CD4-positive, alpha-beta T cell (primary cell): ENCODE measurements around the gene MTARC1. TPM values are rescaled to one million over a fixed set of nuclear protein-coding genes. Genes with fewer than 3 reads are reported as not detected.

Experiments used
- ATAC-seq: fragments of 200-7000 bp; cut with Tn5 transposase; one replicate; pipeline ENCODE4 v1.10.0; 2022; ENCODE audit warnings: mild to moderate bottlenecking; ENCODE audit not compliant: poor library complexity
- CTCF ChIA-PET: fragments of 350-600 bp; sonication (Branson Sonifier 250); formaldehyde crosslinking; loops from one replicate; lab custom pipeline; 2021; ENCODE audit warnings: antibody characterized with exemption, inconsistent platforms; lab: Charles Lee
- POLR2A ChIA-PET: fragments of 350-600 bp; sonication (Branson Sonifier 250); formaldehyde crosslinking; loops from one replicate; lab custom pipeline; 2021; ENCODE audit warnings: antibody characterized with exemption, inconsistent platforms; lab: Charles Lee
- DNase-seq, 14 experiments: peaks; one replicate each; pipeline ENCODE4 v3.0.0-alpha.2; 2013 to 2020; ENCODE audit warnings: mixed read lengths in 2 of 14
- H3K27ac ChIP-seq, 2 donors: one replicate each; pipeline versions ENCODE4 v1.5.1 to v1.7.0; 2013; ENCODE audit warnings: low read length in 2 of 2, low read depth in 1 of 2, mild to moderate bottlenecking in 1 of 2
- H3K27me3 ChIP-seq, 2 experiments: 1 replicate in 1 of 2; 2 replicates in 1 of 2; pipeline versions ENCODE4 v1.6.1 to v1.7.0; 2013; ENCODE audit warnings: low read length in 2 of 2, control low read depth in 1 of 2, mild to moderate bottlenecking in 1 of 2, moderate library complexity in 1 of 2; ENCODE audit not compliant: insufficient read depth in 2 of 2, control insufficient read depth in 1 of 2
- H3K36me3 ChIP-seq: one replicate; pipeline ENCODE4 v1.6.1; 2013; ENCODE audit warnings: low read length, control low read depth; ENCODE audit not compliant: insufficient read depth
- H3K4me1 ChIP-seq: one replicate; pipeline ENCODE4 v1.6.1; 2013; ENCODE audit warnings: low read length, control low read depth; ENCODE audit not compliant: insufficient read depth
- H3K4me3 ChIP-seq: one replicate; pipeline ENCODE4 v1.5.1; 2013; ENCODE audit warnings: mild to moderate bottlenecking, low read length, moderate library complexity
- H3K9me3 ChIP-seq, 2 experiments: 1 replicate in 1 of 2; 2 replicates in 1 of 2; pipeline versions ENCODE4 v1.6.1 to v1.7.0; 2013; ENCODE audit warnings: low read length in 2 of 2, mild to moderate bottlenecking in 2 of 2, control low read depth in 1 of 2, moderate library complexity in 1 of 2; ENCODE audit not compliant: control insufficient read depth in 1 of 2, insufficient read depth in 1 of 2
- H3K27ac Mint-ChIP-seq: one replicate; pipeline ENCODE4 v1.8.0; 2020; ENCODE audit warnings: mixed read lengths
- H3K27me3 Mint-ChIP-seq: one replicate; pipeline ENCODE4 v1.8.0; 2021; ENCODE audit warnings: mixed read lengths
- H3K36me3 Mint-ChIP-seq: one replicate; pipeline ENCODE4 v1.8.0; 2021; ENCODE audit warnings: low read depth, mixed read lengths
- H3K4me1 Mint-ChIP-seq: one replicate; pipeline ENCODE4 v1.8.0; 2021; ENCODE audit warnings: low read depth, mixed read lengths
- H3K4me3 Mint-ChIP-seq: one replicate; pipeline ENCODE4 v1.8.0; 2020; ENCODE audit warnings: mild to moderate bottlenecking, mixed read lengths
- H3K9me3 Mint-ChIP-seq: one replicate; pipeline ENCODE4 v1.8.0; 2020; ENCODE audit warnings: mixed read lengths
- intact Hi-C, 2 experiments: fragments of 100-400 bp; cut with DNase I in 1 of 2; cut with micrococcal nuclease in 1 of 2; formaldehyde crosslinking; loops; one replicate each; pipeline versions ENCODE4 v1.15.1 to v1.9.0; 2023 to 2025; cut with DNase I, micrococcal nuclease
- total RNA-seq, 174 experiments: library from RNA in 2 of 174; stranded (reverse) in 2 of 174; gene quantifications; one replicate each; pipeline ENCODE4 v1.2.3 and lab custom pipeline; 2021 to 2026
- TF ChIP-seq, protein P1 (sequence below): fragments of 200-600 bp; IDR thresholded peaks from one replicate; pipeline ENCODE4 v1.8.0; 2022; ENCODE audit warnings: antibody characterized with exemption, mild to moderate bottlenecking

The MTARC1 gene
- total RNA-seq, 2 experiments from 2014 or later, result not detected

DNA sequence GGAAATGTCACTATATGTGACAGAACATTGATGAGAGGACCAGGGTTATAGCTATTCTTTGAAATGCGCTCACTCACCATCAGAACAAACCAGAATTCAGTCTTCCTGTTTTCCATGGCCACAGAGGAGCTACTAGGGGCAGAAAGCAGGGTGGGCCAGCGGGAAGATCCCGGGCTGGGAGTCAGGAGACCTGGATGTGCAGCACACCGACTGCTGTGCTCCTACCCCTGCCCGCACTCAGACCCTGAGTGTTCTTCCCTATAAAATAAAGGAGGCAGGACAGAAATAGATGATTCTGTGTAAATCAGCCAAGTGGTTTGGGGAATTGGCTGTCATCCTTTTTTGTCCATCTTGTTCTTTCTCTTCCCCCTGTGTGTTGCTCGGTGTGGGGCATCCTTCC, 21.0 kb downstream of the MTARC1 start:
- Mint-ChIP-seq H3K4me1 (peaks cover 10% of the 10 kb centered on the region), H3K27me3 (peaks cover 50% of the 10 kb centered on the region), H3K9me3 (no peaks in the 10 kb centered on the region), H3K4me3 (no peak overlapping the region), H3K36me3 (no peaks in the 10 kb centered on the region), H3K27ac (no peak overlapping the region)
- peaks cover 6% of the 10 kb centered on the region for H3K4me1 ChIP-seq
- intact Hi-C loops, result loop anchor here in 1 of 2 experiments (10.0 kb wide), 1 partner anchor 397 kb away; no protein-coding TSS in a partner anchor
- TF ChIP-seq, protein P1, sequence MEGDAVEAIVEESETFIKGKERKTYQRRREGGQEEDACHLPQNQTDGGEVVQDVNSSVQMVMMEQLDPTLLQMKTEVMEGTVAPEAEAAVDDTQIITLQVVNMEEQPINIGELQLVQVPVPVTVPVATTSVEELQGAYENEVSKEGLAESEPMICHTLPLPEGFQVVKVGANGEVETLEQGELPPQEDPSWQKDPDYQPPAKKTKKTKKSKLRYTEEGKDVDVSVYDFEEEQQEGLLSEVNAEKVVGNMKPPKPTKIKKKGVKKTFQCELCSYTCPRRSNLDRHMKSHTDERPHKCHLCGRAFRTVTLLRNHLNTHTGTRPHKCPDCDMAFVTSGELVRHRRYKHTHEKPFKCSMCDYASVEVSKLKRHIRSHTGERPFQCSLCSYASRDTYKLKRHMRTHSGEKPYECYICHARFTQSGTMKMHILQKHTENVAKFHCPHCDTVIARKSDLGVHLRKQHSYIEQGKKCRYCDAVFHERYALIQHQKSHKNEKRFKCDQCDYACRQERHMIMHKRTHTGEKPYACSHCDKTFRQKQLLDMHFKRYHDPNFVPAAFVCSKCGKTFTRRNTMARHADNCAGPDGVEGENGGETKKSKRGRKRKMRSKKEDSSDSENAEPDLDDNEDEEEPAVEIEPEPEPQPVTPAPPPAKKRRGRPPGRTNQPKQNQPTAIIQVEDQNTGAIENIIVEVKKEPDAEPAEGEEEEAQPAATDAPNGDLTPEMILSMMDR, result no peak
- H3K27me3 ChIP-seq, result peaks cover 0 to 6% of the 10 kb centered on the region in 2 experiments
- ChIA-PET CTCF (no interaction called here), POLR2A (no interaction called here)
- H3K9me3 ChIP-seq, result no peaks in the 10 kb centered on the region
- no peaks in the 10 kb centered on the region for H3K36me3 ChIP-seq
- ATAC-seq (no peak), DNase-seq (no peak)
- H3K4me3 ChIP-seq, result no peak overlapping the region
- no peak overlapping the region for H3K27ac ChIP-seq

DNA sequence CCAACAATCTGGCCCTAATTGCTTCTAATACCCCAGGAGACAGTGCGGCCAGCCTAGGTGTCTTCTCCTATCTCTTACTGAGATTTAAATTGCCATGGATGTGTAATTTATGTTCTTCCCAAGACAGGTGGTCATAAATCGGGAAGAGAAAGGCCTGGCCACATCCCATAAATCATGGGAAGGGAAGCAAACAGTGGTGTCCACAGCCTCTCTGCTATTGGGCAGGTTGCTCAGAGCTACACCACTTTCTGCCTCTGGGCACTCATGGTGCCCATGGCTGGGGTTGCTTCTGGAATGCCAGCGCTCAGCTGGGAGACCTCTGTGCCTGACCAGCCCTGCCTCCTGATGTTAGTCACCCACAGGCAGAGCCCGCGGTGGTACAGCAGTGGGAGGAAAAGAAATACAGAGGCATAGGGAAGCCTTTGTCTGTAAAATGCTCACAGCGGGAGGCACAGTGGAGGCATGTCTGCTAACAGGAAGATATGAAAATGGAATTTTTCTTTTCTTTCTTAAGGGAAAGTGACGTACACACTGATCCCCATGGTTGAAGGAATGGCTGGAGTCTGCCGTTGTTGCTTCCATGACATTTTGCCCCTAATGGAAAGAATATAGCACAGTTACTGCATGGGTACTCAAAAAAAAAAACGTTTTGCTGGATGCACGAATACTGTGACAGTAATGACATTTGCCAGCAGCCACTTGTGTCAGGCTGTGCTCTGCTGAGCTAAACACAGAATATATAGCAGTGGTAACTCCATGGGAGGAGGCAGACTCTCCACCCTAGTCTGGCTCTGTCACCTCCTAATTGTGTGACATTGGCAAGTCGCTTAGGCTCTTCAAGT, 21.9 kb downstream of the MTARC1 start:
- Mint-ChIP-seq H3K36me3 (no peaks in the 10 kb centered on the region), H3K27me3 (peaks cover 58% of the 10 kb centered on the region), H3K27ac (no peak overlapping the region), H3K9me3 (no peaks in the 10 kb centered on the region), H3K4me3 (no peak overlapping the region), H3K4me1 (peaks cover 10% of the 10 kb centered on the region)
- intact Hi-C loops, result loop anchor here in 1 of 2 experiments (10.0 kb wide), 1 partner anchor 396 kb away; no protein-coding TSS in a partner anchor
- Histone ChIP-seq H3K9me3 (no peaks in the 10 kb centered on the region), H3K27me3 (peaks cover 0 to 6% of the 10 kb centered on the region in 2 experiments), H3K27ac (no peak overlapping the region), H3K4me1 (peaks cover 6% of the 10 kb centered on the region), H3K4me3 (no peak overlapping the region), H3K36me3 (no peaks in the 10 kb centered on the region)
- DNase-seq, result no peak
- ChIA-PET CTCF (no interaction called here), POLR2A (no interaction called here)
- TF ChIP-seq, protein P1, result no peak
- no peak for ATAC-seq

DNA sequence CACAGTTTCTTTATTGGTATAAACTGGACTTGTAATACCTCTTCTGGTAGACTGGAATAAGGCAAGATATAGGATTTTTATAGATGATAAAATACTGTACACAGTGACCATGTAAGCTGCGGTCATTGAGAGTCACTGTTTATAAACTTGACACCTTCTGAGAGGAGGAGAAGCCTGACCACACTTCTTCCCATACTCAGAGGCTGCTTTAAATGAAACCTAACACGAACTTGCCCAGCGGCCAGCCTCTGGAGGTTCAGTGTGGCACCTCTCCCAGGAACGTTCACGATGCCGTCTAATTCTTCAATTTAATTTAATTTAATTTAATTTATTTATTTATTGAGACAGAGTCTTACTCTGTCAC, 22.5 kb downstream of the MTARC1 start:
- no peak for DNase-seq
- no peak overlapping the region for H3K27ac ChIP-seq
- Mint-ChIP-seq H3K9me3 (no peaks in the 10 kb centered on the region), H3K4me1 (peaks cover 10% of the 10 kb centered on the region), H3K36me3 (no peaks in the 10 kb centered on the region), H3K27me3 (peaks cover 58% of the 10 kb centered on the region), H3K27ac (no peak overlapping the region), H3K4me3 (no peak overlapping the region)
- H3K4me3 ChIP-seq, result no peak overlapping the region
- peaks cover 6% of the 10 kb centered on the region for H3K4me1 ChIP-seq
- TF ChIP-seq, protein P1, result no peak
- POLR2A ChIA-PET, result no interaction called here
- intact Hi-C loops, result loop anchor here in 1 of 2 experiments (10.0 kb wide), 1 partner anchor 396 kb away; no protein-coding TSS in a partner anchor
- H3K9me3 ChIP-seq, result no peaks in the 10 kb centered on the region
- no peak for ATAC-seq
- H3K27me3 ChIP-seq, result peaks cover 0 to 6% of the 10 kb centered on the region in 2 experiments
- H3K36me3 ChIP-seq, result no peaks in the 10 kb centered on the region
- CTCF ChIA-PET, result no interaction called here
